Mesenchymal stem cell (in vitro differentiated cells and primary cell): ENCODE data around the gene OR9A2.

ENCODE experiments used
- DNase-seq: peaks from one replicate; pipeline ENCODE4 v3.0.0-alpha.2; 2013
- H2AFZ ChIP-seq: one replicate; pipeline ENCODE4 v1.6.1; 2013; ENCODE audit warnings: low read depth, mild to moderate bottlenecking, control low read depth, inconsistent platforms, low read length, moderate library complexity
- H2AK5ac ChIP-seq: 2 replicates; pipeline ENCODE4 v1.6.1; 2013; ENCODE audit warnings: low read length, moderate library complexity, mild to moderate bottlenecking, inconsistent platforms; ENCODE audit not compliant: severe bottlenecking
- H2BK120ac ChIP-seq: one replicate; pipeline ENCODE4 v1.6.1; 2013; ENCODE audit warnings: low read depth, mild to moderate bottlenecking, inconsistent platforms, low read length, moderate library complexity
- H2BK12ac ChIP-seq, 2 experiments: one replicate each; pipeline ENCODE4 v1.6.1; 2013; ENCODE audit warnings: inconsistent platforms in 2 of 2, low read length in 2 of 2, mild to moderate bottlenecking in 2 of 2, moderate library complexity in 2 of 2, control low read depth in 1 of 2
- H2BK15ac ChIP-seq: one replicate; pipeline ENCODE4 v1.6.1; 2013; ENCODE audit warnings: mild to moderate bottlenecking, low read depth, inconsistent platforms; ENCODE audit not compliant: poor library complexity, severe bottlenecking
- H2BK5ac ChIP-seq: 2 replicates; pipeline ENCODE4 v1.6.1; 2013; ENCODE audit warnings: low read depth, mild to moderate bottlenecking, low read length, control low read depth, inconsistent platforms; ENCODE audit not compliant: poor library complexity, severe bottlenecking
- H3K14ac ChIP-seq, 2 experiments: one replicate each; pipeline ENCODE4 v1.6.1; 2013; ENCODE audit warnings: inconsistent platforms in 2 of 2, low read length in 2 of 2, control low read depth in 1 of 2, mild to moderate bottlenecking in 1 of 2, moderate library complexity in 1 of 2
- H3K18ac ChIP-seq, 2 experiments: one replicate each; pipeline ENCODE4 v1.6.1; 2013; ENCODE audit warnings: inconsistent platforms in 2 of 2, low read length in 2 of 2, control low read depth in 1 of 2, low read depth in 1 of 2, mild to moderate bottlenecking in 1 of 2
- H3K23ac ChIP-seq, 2 experiments: one replicate each; pipeline ENCODE4 v1.6.1; 2013; ENCODE audit warnings: inconsistent platforms in 2 of 2, low read length in 2 of 2, mild to moderate bottlenecking in 2 of 2, moderate library complexity in 2 of 2, control low read depth in 1 of 2
- H3K27ac ChIP-seq: 2 replicates; pipeline ENCODE4 v1.5.1; 2013; ENCODE audit warnings: mild to moderate bottlenecking, moderate library complexity, low read length, control low read depth, inconsistent platforms; ENCODE audit not compliant: poor library complexity, severe bottlenecking
- H3K27me3 ChIP-seq, 2 experiments: 2 replicates each; pipeline versions ENCODE4 v1.6.1 to v1.7.0; 2013; ENCODE audit warnings: low read length in 2 of 2, mild to moderate bottlenecking in 2 of 2, moderate library complexity in 2 of 2, control low read depth in 1 of 2, inconsistent platforms in 1 of 2; ENCODE audit not compliant: control insufficient read depth in 1 of 2, insufficient read depth in 1 of 2
- H3K36me3 ChIP-seq, 2 experiments: 2 replicates each; pipeline versions ENCODE4 v1.6.1 to v1.7.0; 2013; ENCODE audit warnings: low read length in 2 of 2, control low read depth in 1 of 2, inconsistent platforms in 1 of 2, low read depth in 1 of 2, mild to moderate bottlenecking in 1 of 2; ENCODE audit not compliant: insufficient read depth in 2 of 2, control insufficient read depth in 1 of 2
- H3K4ac ChIP-seq, 2 experiments: one replicate each; pipeline ENCODE4 v1.6.1; 2013; ENCODE audit warnings: inconsistent platforms in 2 of 2, low read length in 2 of 2, mild to moderate bottlenecking in 2 of 2, moderate library complexity in 2 of 2, control low read depth in 1 of 2, low read depth in 1 of 2
- H3K4me1 ChIP-seq: 2 replicates; pipeline ENCODE4 v1.6.1; 2013; ENCODE audit warnings: low read depth, low read length, control low read depth; ENCODE audit not compliant: control insufficient read depth, insufficient read depth
- H3K4me2 ChIP-seq: 2 replicates; pipeline ENCODE4 v1.6.1; 2013; ENCODE audit warnings: low read length, mild to moderate bottlenecking, inconsistent platforms; ENCODE audit not compliant: poor library complexity, severe bottlenecking
- H3K4me3 ChIP-seq, 2 experiments: 2 replicates each; pipeline versions ENCODE4 v1.5.1 to v1.7.0; 2013; ENCODE audit warnings: low read length in 2 of 2, mild to moderate bottlenecking in 2 of 2, control low read depth in 1 of 2, low read depth in 1 of 2; ENCODE audit not compliant: insufficient read depth in 1 of 2
- H3K79me1 ChIP-seq: replicated peaks from 2 replicates; pipeline ENCODE4 v1.6.1; 2013; ENCODE audit warnings: mild to moderate bottlenecking, control low read depth, low read length, inconsistent platforms; ENCODE audit not compliant: poor library complexity, severe bottlenecking
- H3K9ac ChIP-seq: 2 replicates; pipeline ENCODE4 v1.7.0; 2013; ENCODE audit warnings: mild to moderate bottlenecking, low read length, moderate library complexity
- H3K9me3 ChIP-seq: 2 replicates; pipeline ENCODE4 v1.7.0; 2013; ENCODE audit warnings: mild to moderate bottlenecking, low read length; ENCODE audit not compliant: control insufficient read depth
- H4K8ac ChIP-seq: one replicate; pipeline ENCODE4 v1.6.1; 2013; ENCODE audit warnings: inconsistent platforms, mild to moderate bottlenecking, low read length, moderate library complexity
- H4K91ac ChIP-seq: one replicate; pipeline ENCODE4 v1.6.1; 2013; ENCODE audit warnings: mild to moderate bottlenecking, low read length, inconsistent platforms
- WGBS: methylation state at CpG from one replicate; pipeline ENCODE4 v1.1.7; 2013; ENCODE audit warnings: mixed read lengths; 5-methylcytosine and 5-hydroxymethylcytosine counted together

OR9A2 gene

DNA sequence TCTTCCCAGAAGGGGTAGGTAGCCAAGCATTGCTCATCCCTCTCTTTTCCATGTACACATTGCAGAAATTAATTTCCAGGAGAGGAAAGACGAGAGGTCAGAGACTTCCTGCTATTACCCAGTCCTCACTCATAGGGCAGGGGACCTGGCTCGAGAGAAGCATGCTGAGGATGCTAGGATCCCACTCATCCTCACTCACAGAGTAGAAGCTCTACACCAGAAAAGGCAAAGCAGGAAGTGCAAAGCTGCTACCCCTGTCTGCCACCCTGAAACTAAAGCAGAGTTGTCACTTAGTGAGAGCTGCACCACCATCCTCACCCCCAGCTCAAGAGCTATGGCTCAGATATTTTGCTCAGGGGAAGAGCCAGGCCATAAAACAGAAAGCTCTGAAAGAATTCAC is 9.9 kb downstream of the OR9A2 start:
- H4K91ac ChIP-seq, result no peak overlapping the region
- H2AK5ac ChIP-seq, result no peak overlapping the region
- WGBS, result 48% methylated on average over 2 of the region's 2 CpGs
- no peak overlapping the region for H3K4ac ChIP-seq
- no peak overlapping the region for H4K8ac ChIP-seq
- no peaks in the 10 kb centered on the region for H3K36me3 ChIP-seq
- DNase-seq, result no peak
- H3K4me3 ChIP-seq, result no peak overlapping the region
- no peak overlapping the region for H2BK5ac ChIP-seq
- no peak overlapping the region for H3K9ac ChIP-seq
- no peak overlapping the region for H2BK12ac ChIP-seq
- no peaks in the 10 kb centered on the region for H3K79me1 ChIP-seq
- peaks cover 0 to 6% of the 10 kb centered on the region in 2 experiments for H3K27me3 ChIP-seq
- H2AFZ ChIP-seq, result no peak overlapping the region
- no peak overlapping the region for H3K18ac ChIP-seq
- H3K4me1 ChIP-seq, result peaks cover 4% of the 10 kb centered on the region
- H3K14ac ChIP-seq, result no peak overlapping the region
- H3K4me2 ChIP-seq, result no peak overlapping the region
- H3K27ac ChIP-seq, result no peak overlapping the region
- no peak overlapping the region for H2BK15ac ChIP-seq
- no peak overlapping the region for H2BK120ac ChIP-seq
- H3K23ac ChIP-seq, result no peak overlapping the region
- H3K9me3 ChIP-seq, result no peaks in the 10 kb centered on the region

- peaks cover 4% of the 10 kb centered on the region for H3K4me1 ChIP-seq
- H3K14ac ChIP-seq, result no peak overlapping the region
- H2BK12ac ChIP-seq, result no peak overlapping the region
- H4K8ac ChIP-seq, result no peak overlapping the region
- H4K91ac ChIP-seq, result no peak overlapping the region
- H3K9ac ChIP-seq, result no peak overlapping the region
- H3K27ac ChIP-seq, result no peak overlapping the region
- no peak overlapping the region for H2AK5ac ChIP-seq
- no peak overlapping the region for H3K4me2 ChIP-seq
- H3K27me3 ChIP-seq, result peaks cover 0 to 6% of the 10 kb centered on the region in 2 experiments
- H2BK5ac ChIP-seq, result no peak overlapping the region
- 35% methylated on average over 2 of the region's 3 CpGs for WGBS
- no peak overlapping the region for H2BK15ac ChIP-seq
- H3K79me1 ChIP-seq, result no peaks in the 10 kb centered on the region
- no peaks in the 10 kb centered on the region for H3K36me3 ChIP-seq
- no peak overlapping the region for H3K18ac ChIP-seq
- H2AFZ ChIP-seq, result no peak overlapping the region
- no peak overlapping the region for H3K4ac ChIP-seq
- H2BK120ac ChIP-seq, result no peak overlapping the region
- no peaks in the 10 kb centered on the region for H3K9me3 ChIP-seq
- no peak overlapping the region for H3K4me3 ChIP-seq
- no peak overlapping the region for H3K23ac ChIP-seq
- DNase-seq, result no peak
Measured at GRCh38 chr7:143015926-143016490, 10.9 kb downstream of the OR9A2 start.

DNA sequence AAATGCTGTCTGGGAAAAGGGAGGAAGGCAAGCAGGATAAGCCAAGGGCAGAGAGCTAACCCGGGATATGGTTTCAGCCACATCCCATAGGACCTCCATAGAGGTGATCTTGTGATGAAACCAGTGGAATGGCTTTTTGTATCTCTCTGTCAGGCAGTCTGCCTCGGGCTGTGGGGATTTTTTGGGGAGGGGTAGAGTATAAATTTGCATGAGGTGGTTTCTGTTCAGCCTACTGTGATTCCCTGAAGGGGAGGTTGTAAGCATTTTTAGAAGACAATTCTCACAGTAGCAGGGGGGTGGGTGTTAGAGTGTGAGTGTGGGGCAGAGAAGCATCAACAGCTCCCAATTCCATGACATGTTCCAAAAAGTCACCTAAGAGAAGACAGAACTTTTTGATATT is 11.8 kb downstream of the OR9A2 start:
- Histone ChIP-seq H3K4me1 (peaks cover 4% of the 10 kb centered on the region), H3K4me3 (peak overlapping the region in 1 of 2 experiments; percentile 11), H3K9me3 (no peaks in the 10 kb centered on the region), H3K27ac (no peak overlapping the region), H3K14ac (no peak overlapping the region), H4K91ac (no peak overlapping the region), H3K36me3 (no peaks in the 10 kb centered on the region), H4K8ac (no peak overlapping the region), H3K79me1 (no peaks in the 10 kb centered on the region), H3K4me2 (no peak overlapping the region), H2BK15ac (no peak overlapping the region), H3K4ac (no peak overlapping the region), H3K23ac (no peak overlapping the region), H3K27me3 (peaks cover 0 to 6% of the 10 kb centered on the region in 2 experiments), H3K18ac (no peak overlapping the region), H2AK5ac (no peak overlapping the region), H2BK12ac (no peak overlapping the region), H2BK5ac (no peak overlapping the region), H3K9ac (no peak overlapping the region), H2AFZ (no peak overlapping the region), H2BK120ac (no peak overlapping the region)
- DNase-seq, result no peak
- 50% methylated on average over 2 of the region's 2 CpGs for WGBS

GRCh38 chr7:143013893-143014292 is 13.0 kb downstream of the OR9A2 start:
- Histone ChIP-seq H4K91ac (no peak overlapping the region), H2BK5ac (no peak overlapping the region), H3K27me3 (peaks cover 0 to 6% of the 10 kb centered on the region in 2 experiments), H3K9me3 (no peaks in the 10 kb centered on the region), H2BK12ac (no peak overlapping the region), H3K4me1 (peaks cover 4% of the 10 kb centered on the region), H3K14ac (no peak overlapping the region), H4K8ac (no peak overlapping the region), H3K4ac (no peak overlapping the region), H3K23ac (no peak overlapping the region), H3K9ac (peak overlapping the region; percentile 65), H2BK15ac (no peak overlapping the region), H2AFZ (no peak overlapping the region), H3K18ac (no peak overlapping the region), H2AK5ac (no peak overlapping the region), H3K36me3 (no peaks in the 10 kb centered on the region), H3K4me2 (no peak overlapping the region), H2BK120ac (no peak overlapping the region), H3K4me3 (peak overlapping the region in 1 of 2 experiments; percentile 11), H3K79me1 (no peaks in the 10 kb centered on the region), H3K27ac (no peak overlapping the region)
- peak; percentile 10 for DNase-seq
- WGBS, result 69% methylated on average over 5 of the region's 5 CpGs
